Liver (tissue), 9 donors: ENCODE data around the gene RBM47. TPM values are rescaled to one million over a fixed set of nuclear protein-coding genes. Genes with fewer than 3 reads are reported as not detected.
"Not testable (repeated sequence)": the region's sequence is repeated elsewhere in the genome, so short reads cannot be mapped to it uniquely, and the experiment has no call there.

Source experiments
- DNase-seq: peaks from one replicate; pipeline ENCODE4 v3.0.0-alpha.2; 2017; ENCODE audit warnings: low spot score
- H3K27ac ChIP-seq, 2 donors: one replicate each; pipeline ENCODE4 v1.7.0; 2013; ENCODE audit warnings: inconsistent platforms in 2 of 2, low read length in 2 of 2, control low read depth in 1 of 2, low read depth in 1 of 2, mild to moderate bottlenecking in 1 of 2
- H3K27me3 ChIP-seq, 4 donors: one replicate each; pipeline versions ENCODE4 v1.6.1 to v1.7.0; 2013; ENCODE audit warnings: low read length in 3 of 4, inconsistent platforms in 1 of 4, mild to moderate bottlenecking in 1 of 4, moderate library complexity in 1 of 4; ENCODE audit not compliant: control insufficient read depth in 4 of 4, insufficient read depth in 4 of 4
- H3K36me3 ChIP-seq, 4 donors: one replicate each; pipeline versions ENCODE4 v1.6.1 to v1.7.0; 2013; ENCODE audit warnings: low read length in 3 of 4, mild to moderate bottlenecking in 3 of 4, low read depth in 1 of 4, moderate library complexity in 1 of 4; ENCODE audit not compliant: control insufficient read depth in 4 of 4, insufficient read depth in 3 of 4
- H3K4me1 ChIP-seq, 4 donors: one replicate each; pipeline versions ENCODE4 v1.6.1 to v1.7.0; 2013; ENCODE audit warnings: low read length in 3 of 4, mild to moderate bottlenecking in 3 of 4, moderate library complexity in 1 of 4; ENCODE audit not compliant: control insufficient read depth in 4 of 4, insufficient read depth in 4 of 4
- H3K4me3 ChIP-seq, 3 donors: one replicate each; pipeline versions ENCODE4 v1.6.1 to v1.7.0; 2013; ENCODE audit warnings: low read length in 3 of 3, control low read depth in 1 of 3, low read depth in 1 of 3, mild to moderate bottlenecking in 1 of 3
- H3K9ac ChIP-seq, 2 donors: one replicate each; pipeline ENCODE4 v1.7.0; 2013; ENCODE audit warnings: low read length in 2 of 2, mild to moderate bottlenecking in 2 of 2, moderate library complexity in 2 of 2, control low read depth in 1 of 2, low read depth in 1 of 2
- H3K9me3 ChIP-seq, 4 donors: one replicate each; pipeline versions ENCODE4 v1.6.1 to v1.7.0; 2013; ENCODE audit warnings: low read length in 3 of 4; ENCODE audit not compliant: control insufficient read depth in 4 of 4
- EGR1 ChIP-seq, 2 donors: IDR thresholded peaks; 2 replicates each; pipeline ENCODE4 v1.6.1; 2016 to 2018; ENCODE audit warnings: antibody characterized with exemption in 2 of 2, low read depth in 2 of 2
- FOXA1 ChIP-seq: IDR thresholded peaks from 2 replicates; pipeline ENCODE4 v1.6.1; 2016; ENCODE audit warnings: antibody characterized with exemption
- FOXA2 ChIP-seq: IDR thresholded peaks from 2 replicates; pipeline ENCODE4 v1.6.1; 2016; ENCODE audit warnings: antibody characterized with exemption
- GABPA ChIP-seq, 2 donors: IDR thresholded peaks in 1 of 2; conservative IDR thresholded peaks in 1 of 2; 2 replicates each; pipeline ENCODE4 v1.6.1; 2016; ENCODE audit warnings: antibody characterized with exemption in 2 of 2, mild to moderate bottlenecking in 1 of 2, moderate library complexity in 1 of 2
- HNF4A ChIP-seq, 2 donors: conservative IDR thresholded peaks; 2 replicates each; pipeline ENCODE4 v1.6.1; 2016; ENCODE audit warnings: antibody characterized with exemption in 2 of 2, mild to moderate bottlenecking in 2 of 2
- HNF4G ChIP-seq: IDR thresholded peaks from 2 replicates; pipeline ENCODE4 v1.6.1; 2016; ENCODE audit warnings: antibody characterized with exemption
- JUND ChIP-seq, 2 donors: IDR thresholded peaks; 2 replicates each; pipeline ENCODE4 v1.6.1; 2016; ENCODE audit warnings: antibody characterized with exemption in 2 of 2
- NR2F2 ChIP-seq: IDR thresholded peaks from 2 replicates; pipeline ENCODE4 v1.6.1; 2016; ENCODE audit warnings: antibody characterized with exemption
- RAD21 ChIP-seq, 2 donors: IDR thresholded peaks; 2 replicates each; pipeline ENCODE4 v1.6.1; 2016; ENCODE audit warnings: antibody characterized with exemption in 2 of 2, mild to moderate bottlenecking in 2 of 2
- RXRA ChIP-seq, 2 donors: IDR thresholded peaks; 2 replicates each; pipeline ENCODE4 v1.6.1; 2017 to 2018; ENCODE audit warnings: antibody characterized with exemption in 2 of 2, mild to moderate bottlenecking in 1 of 2
- SP1 ChIP-seq: IDR thresholded peaks from 2 replicates; pipeline ENCODE4 v1.6.1; 2018; ENCODE audit warnings: antibody characterized with exemption, mild to moderate bottlenecking
- TAF1 ChIP-seq: conservative IDR thresholded peaks from 2 replicates; pipeline ENCODE4 v1.6.1; 2016; ENCODE audit warnings: antibody characterized with exemption, mild to moderate bottlenecking
- YY1 ChIP-seq: IDR thresholded peaks from 2 replicates; pipeline ENCODE4 v1.6.1; 2016; ENCODE audit warnings: antibody characterized with exemption, mild to moderate bottlenecking
- WGBS: extraction: QIAGEN DNeasy Blood & Tissue Kit; methylation state at CpG from one replicate; pipeline ENCODE4 v1.1.7; 2013; 5-methylcytosine and 5-hydroxymethylcytosine counted together
- polyA plus RNA-seq, 2 donors: library from polyadenylated mRNA; stranded (reverse) in 1 of 2; unstranded in 1 of 2; fragments of 200-250 nt in 1 of 2; fragments of >200 nt in 1 of 2; fragmentation: Nextera tagmentation in 1 of 2; extraction: Ambion mirVana in 1 of 2; gene quantifications; one replicate each; pipeline versions ENCODE4 v1.2.1 to v1.2.3, GENCODE V29; 2013 to 2015
- total RNA-seq, 2 donors: library from RNA; depleted of rRNA; stranded (reverse); fragments of >200 nt; gene quantifications; one replicate each; pipeline ENCODE4 v1.2.3, GENCODE V29; 2014
- TF ChIP-seq, protein P1 (sequence below): IDR thresholded peaks from 2 replicates; pipeline ENCODE4 v1.6.1; 2016; ENCODE audit warnings: antibody characterized with exemption
- TF ChIP-seq, protein P2 (sequence below): IDR thresholded peaks from 2 replicates; pipeline ENCODE4 v1.6.1; 2016; ENCODE audit warnings: antibody characterized with exemption
- TF ChIP-seq, protein P3 (sequence below): IDR thresholded peaks from 2 replicates; pipeline ENCODE4 v1.6.1; 2016; ENCODE audit warnings: antibody characterized with exemption
- TF ChIP-seq, protein P4 (sequence below): fragments of 150-350 bp; IDR thresholded peaks from 2 replicates; pipeline ENCODE4 v1.5.1; 2017; ENCODE audit warnings: improper control_type of control experiment, low read depth, low read length; ENCODE audit not compliant: missing input control
- donor health status: healthy.
- donor health status: healthy.
- donor health status: healthy.
- donor health status: healthy.
- donor health status: healthy.

RBM47 gene
- total and polyA plus RNA-seq, 4 donors = 16.5 to 81.2 (median 24.7) TPM

DNA sequence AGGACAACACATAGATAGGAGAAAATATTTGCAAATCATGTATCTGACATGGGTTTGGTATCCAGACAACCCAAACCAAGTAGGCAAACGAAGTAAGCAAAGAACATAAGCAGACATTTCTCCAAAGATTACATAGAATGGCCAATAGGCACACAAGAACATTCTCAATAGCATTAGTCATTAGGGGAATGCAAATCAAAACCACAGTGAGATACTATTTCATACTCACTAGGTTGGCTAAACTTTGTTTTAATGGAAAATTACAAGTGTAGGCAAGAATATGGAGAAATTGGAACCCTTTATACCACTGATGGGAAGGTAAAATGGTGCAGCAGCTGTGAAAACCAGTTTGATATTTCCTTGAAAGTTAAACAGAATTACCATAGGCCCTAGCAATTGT, 219.8 kb downstream of the RBM47 start:
- H3K36me3 ChIP-seq = no peaks in the 10 kb centered on the region
- no peak overlapping the region for H3K27ac ChIP-seq
- peaks cover 0 to 11% (median 4%) of the 10 kb centered on the region in 4 donors for H3K4me1 ChIP-seq
- no peaks in the 10 kb centered on the region for H3K9me3 ChIP-seq
- 89% methylated on average over 1 of the region's 1 CpG for WGBS
- no peak for DNase-seq
- TF ChIP-seq HNF4A (conservative IDR thresholded peaks at IDR 0.05) = no peak
- TF ChIP-seq, protein P1, sequence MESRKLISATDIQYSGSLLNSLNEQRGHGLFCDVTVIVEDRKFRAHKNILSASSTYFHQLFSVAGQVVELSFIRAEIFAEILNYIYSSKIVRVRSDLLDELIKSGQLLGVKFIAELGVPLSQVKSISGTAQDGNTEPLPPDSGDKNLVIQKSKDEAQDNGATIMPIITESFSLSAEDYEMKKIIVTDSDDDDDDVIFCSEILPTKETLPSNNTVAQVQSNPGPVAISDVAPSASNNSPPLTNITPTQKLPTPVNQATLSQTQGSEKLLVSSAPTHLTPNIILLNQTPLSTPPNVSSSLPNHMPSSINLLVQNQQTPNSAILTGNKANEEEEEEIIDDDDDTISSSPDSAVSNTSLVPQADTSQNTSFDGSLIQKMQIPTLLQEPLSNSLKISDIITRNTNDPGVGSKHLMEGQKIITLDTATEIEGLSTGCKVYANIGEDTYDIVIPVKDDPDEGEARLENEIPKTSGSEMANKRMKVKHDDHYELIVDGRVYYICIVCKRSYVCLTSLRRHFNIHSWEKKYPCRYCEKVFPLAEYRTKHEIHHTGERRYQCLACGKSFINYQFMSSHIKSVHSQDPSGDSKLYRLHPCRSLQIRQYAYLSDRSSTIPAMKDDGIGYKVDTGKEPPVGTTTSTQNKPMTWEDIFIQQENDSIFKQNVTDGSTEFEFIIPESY = no peak
- no peak for TF ChIP-seq EGR1 (IDR thresholded peaks at IDR 0.05; ENCODE audit: low read depth in 2 of 2)
- no peak for TF ChIP-seq JUND (IDR thresholded peaks at IDR 0.05)
- TF ChIP-seq, protein P2, sequence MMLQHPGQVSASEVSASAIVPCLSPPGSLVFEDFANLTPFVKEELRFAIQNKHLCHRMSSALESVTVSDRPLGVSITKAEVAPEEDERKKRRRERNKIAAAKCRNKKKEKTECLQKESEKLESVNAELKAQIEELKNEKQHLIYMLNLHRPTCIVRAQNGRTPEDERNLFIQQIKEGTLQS = no peak
- TF ChIP-seq FOXA1 = no peak
- TF ChIP-seq FOXA2 = no peak
- no peak for TF ChIP-seq SP1
- no peak for TF ChIP-seq TAF1
- no peak for TF ChIP-seq RAD21 (IDR thresholded peaks at IDR 0.05)
- no peak for TF ChIP-seq RXRA (IDR thresholded peaks at IDR 0.05)
- TF ChIP-seq YY1 = no peak
- TF ChIP-seq, protein P3, sequence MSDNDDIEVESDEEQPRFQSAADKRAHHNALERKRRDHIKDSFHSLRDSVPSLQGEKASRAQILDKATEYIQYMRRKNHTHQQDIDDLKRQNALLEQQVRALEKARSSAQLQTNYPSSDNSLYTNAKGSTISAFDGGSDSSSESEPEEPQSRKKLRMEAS = no peak
- TF ChIP-seq, protein P4, sequence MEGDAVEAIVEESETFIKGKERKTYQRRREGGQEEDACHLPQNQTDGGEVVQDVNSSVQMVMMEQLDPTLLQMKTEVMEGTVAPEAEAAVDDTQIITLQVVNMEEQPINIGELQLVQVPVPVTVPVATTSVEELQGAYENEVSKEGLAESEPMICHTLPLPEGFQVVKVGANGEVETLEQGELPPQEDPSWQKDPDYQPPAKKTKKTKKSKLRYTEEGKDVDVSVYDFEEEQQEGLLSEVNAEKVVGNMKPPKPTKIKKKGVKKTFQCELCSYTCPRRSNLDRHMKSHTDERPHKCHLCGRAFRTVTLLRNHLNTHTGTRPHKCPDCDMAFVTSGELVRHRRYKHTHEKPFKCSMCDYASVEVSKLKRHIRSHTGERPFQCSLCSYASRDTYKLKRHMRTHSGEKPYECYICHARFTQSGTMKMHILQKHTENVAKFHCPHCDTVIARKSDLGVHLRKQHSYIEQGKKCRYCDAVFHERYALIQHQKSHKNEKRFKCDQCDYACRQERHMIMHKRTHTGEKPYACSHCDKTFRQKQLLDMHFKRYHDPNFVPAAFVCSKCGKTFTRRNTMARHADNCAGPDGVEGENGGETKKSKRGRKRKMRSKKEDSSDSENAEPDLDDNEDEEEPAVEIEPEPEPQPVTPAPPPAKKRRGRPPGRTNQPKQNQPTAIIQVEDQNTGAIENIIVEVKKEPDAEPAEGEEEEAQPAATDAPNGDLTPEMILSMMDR = no peak
- TF ChIP-seq HNF4G = no peak
- TF ChIP-seq NR2F2 = no peak
- no peak for TF ChIP-seq GABPA (IDR thresholded peaks at IDR 0.05 in 1 of 2, conservative IDR thresholded peaks at IDR 0.05 in 1 of 2)
- H3K4me3 ChIP-seq = no peak overlapping the region
- no peaks in the 10 kb centered on the region for H3K27me3 ChIP-seq
- H3K9ac ChIP-seq = no peak overlapping the region

DNA sequence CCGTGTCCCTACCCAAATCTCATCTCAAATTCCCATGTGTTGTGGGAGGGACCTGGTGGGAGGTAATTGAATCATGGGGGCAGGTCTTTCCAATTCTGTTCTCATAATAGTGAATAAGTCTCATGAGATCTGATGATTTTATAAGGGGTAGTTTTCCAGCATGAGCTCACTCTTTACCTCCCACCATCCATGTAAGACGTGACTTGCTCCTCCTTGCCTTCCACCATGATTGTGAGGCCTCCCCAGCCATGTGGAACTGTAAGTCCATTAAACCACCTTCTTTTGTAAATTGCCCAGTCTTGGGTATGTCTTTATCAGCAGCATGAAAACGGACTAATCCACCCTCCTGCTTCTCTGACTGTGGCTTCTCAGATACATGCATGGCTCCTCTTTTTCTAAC, 222.2 kb downstream of the RBM47 start:
- H3K4me3 ChIP-seq, H3K27me3 ChIP-seq, H3K36me3 ChIP-seq, DNase-seq, H3K27ac ChIP-seq, H3K9me3 ChIP-seq, H3K9ac ChIP-seq: not testable (repeated sequence)
- peaks cover 2 to 14% (median 6%) of the 10 kb centered on the region in 4 donors for H3K4me1 ChIP-seq
- WGBS = 92% methylated on average over 3 of the region's 3 CpGs

DNA sequence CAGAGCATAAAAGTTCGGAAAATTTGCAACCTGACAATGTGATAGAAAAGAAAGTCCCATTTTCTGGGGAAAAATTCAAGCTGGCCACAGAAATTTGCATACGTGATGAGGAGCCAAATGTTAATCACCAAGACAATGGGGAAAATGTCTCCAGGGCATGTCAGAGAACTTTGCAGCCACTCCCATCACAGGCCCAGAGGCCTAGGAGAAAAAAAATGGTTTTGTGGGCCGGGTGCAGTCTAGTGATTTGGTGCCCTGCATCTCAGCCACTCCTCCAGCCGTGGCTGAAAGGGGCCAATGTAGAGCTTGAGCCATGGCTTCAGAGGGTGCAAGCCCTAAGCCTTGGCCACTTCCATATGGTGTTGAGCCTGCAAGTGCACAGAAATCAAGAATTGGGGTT, 223.3 kb downstream of the RBM47 start:
- DNase-seq = no peak
- Histone ChIP-seq H3K9me3 (no peaks in the 10 kb centered on the region), H3K4me3 (no peak overlapping the region), H3K9ac (no peak overlapping the region), H3K36me3 (no peaks in the 10 kb centered on the region), H3K27ac (no peak overlapping the region), H3K27me3 (no peaks in the 10 kb centered on the region), H3K4me1 (peaks cover 2 to 14% (median 6%) of the 10 kb centered on the region in 4 donors)
- WGBS = 95% methylated on average over 4 of the region's 4 CpGs
- TF ChIP-seq JUND (IDR thresholded peaks at IDR 0.05) = no peak
- TF ChIP-seq, protein P4 = no peak
- no peak for TF ChIP-seq HNF4G
- TF ChIP-seq, protein P1 = no peak
- no peak for TF ChIP-seq YY1
- TF ChIP-seq SP1 = no peak
